HG03342 (cell line): Measurements from ENCODE around the gene SERPINB6.
"Not testable (repeated sequence)": the region's sequence is repeated elsewhere in the genome, so short reads cannot be mapped to it uniquely, and the experiment has no call there.

ENCODE experiments used
- ATAC-seq: cut with Tn5 transposase; IDR thresholded peaks from one replicate; pipeline ENCODE4 v1.9.1; 2021; ENCODE audit warnings: mild to moderate bottlenecking, moderate library complexity; ENCODE audit not compliant: unreplicated experiment

SERPINB6 gene

DNA sequence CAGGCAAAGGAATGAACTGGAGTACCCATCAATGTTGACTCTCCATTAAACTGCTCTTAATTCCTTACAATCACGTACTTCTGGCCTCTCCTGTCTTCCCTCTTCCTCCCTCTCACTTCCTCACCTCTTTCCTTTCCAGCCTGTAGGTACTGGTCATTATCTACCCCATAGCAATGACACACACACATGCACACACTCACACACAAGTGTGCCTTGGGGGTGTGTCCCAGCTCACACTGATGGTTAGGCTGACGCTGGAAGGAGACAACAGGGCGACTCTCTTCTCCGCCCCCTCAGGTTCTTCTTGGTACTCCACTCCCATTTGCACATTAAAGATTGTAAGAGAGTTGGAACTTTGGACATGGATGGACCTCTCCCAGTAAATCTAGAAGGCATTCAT, 54.3 kb downstream of the SERPINB6 start:
- no peak for ATAC-seq

DNA sequence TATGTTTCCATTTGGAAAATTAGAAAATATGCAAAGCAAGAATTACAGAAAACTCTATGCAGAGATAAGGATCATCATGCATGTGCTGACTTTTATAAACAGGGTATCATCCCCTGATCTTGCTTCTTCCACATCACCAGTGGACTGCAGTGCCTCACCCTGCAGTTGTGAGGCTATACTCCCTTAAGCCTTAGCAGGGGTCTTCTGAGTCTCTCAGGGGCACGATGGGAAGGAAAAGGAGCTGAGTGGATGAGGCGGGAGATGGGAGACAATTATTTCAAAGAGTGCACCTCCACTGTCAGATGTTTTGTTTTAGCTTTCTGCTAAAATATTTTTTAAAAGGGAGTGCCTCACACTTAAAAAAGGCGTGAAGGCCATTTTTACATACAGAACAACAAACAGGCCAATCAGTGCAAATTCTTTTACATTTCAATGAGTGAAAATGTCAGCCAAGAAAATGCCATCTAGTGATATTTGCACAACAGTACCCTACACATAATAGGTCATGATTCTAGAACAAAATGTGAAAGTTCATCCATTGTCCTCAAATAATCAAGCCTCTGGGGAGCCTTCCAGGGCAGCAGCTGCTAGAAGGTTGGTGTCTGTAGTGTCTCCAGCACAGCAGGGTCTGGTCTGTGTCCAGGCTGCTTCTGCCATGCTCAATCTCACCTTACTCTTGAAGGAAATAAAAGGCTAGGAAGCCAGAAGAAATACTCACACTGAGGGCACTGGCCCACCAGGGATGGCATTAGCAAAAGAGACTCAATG, 55.0 kb downstream of the SERPINB6 start:
- ATAC-seq, result no peak

DNA sequence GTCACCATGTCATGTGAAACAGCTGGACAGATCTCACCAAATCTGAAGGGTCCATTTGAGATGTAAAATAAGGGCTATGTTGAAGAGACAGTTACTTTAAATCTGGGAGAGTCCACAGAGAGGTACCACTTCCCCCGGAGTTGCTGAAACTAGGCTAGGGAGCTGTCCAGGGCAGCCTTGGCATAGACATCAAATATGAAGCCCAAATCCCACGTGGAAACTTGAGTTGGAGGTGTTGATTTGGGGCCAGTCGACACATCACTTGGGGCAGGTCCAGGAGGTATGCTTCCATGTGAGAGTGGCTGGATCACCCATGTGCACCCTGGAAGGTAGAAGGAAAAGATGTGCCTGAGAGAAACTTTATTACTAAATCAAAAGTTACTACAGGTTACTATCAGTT, 56.2 kb downstream of the SERPINB6 start:
- no peak for ATAC-seq

DNA sequence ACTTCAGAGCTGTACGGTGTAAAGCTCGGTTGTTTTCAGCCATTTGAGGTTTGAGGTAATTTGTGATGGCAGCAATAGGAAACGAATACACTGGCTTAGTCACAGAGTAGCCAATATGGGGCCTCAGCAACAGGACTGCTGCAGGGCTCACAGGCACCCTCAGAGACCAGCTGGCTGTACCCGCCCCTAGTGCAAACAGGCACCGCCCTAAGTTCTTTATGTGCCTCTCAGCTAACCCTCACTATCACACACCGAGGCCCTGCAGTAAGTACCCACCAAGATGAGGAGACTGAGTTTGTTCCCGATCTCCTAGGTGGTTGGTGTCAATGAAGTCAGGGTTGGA, 57.1 kb downstream of the SERPINB6 start:
- ATAC-seq, result no peak

DNA sequence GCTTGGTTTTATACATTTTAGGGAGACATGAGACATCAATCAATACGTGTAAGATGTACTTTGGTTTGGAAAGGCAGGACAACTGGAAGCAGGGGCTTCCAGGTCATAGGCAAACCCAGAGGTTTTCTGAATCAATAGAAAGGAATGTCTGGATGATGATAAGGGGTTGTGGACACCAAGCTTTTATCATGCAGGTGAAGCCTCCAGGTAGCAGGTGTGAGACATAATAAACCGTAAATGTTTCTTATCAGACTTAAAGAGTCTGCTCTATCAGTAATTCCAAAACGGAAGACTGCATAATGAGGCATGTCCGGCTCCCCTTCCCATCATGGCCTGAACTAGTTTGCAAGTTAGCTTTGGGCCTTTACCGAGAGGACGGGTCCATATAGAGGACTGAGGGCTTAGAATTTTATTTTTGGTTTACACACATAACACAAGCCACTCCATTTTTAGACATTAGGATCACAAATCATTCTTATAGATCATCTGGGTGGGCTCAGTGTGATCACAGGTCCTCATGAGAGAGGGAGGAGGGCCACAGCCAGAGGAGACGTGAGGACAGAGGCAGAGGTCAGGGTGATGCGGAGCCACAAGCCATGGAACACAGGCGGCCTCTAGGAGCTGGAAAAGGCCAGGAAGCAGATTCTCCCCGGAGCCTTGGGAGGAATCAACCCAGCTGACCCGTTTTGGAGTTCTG, 57.6 kb downstream of the SERPINB6 start:
- no peak for ATAC-seq

DNA sequence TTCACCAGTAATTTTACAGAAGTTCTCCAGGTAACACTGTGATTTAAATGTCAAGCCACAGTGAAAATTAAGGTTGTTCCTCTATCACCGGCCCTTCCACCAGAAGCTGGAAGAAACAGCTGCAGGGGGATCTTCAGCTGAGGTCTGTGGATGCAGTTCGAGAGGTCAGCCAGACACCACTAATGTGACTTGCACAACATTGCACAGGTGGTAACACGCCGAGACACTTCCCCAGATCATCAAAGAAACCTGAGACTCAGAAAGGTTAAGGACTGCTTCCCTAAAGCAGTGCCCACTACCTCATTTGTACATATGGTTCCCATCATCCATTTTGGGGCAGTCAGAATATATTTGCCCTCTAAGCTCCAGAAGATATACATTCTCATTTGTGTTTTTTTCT, 60.2 kb downstream of the SERPINB6 start:
- peak; percentile 55 for ATAC-seq

DNA sequence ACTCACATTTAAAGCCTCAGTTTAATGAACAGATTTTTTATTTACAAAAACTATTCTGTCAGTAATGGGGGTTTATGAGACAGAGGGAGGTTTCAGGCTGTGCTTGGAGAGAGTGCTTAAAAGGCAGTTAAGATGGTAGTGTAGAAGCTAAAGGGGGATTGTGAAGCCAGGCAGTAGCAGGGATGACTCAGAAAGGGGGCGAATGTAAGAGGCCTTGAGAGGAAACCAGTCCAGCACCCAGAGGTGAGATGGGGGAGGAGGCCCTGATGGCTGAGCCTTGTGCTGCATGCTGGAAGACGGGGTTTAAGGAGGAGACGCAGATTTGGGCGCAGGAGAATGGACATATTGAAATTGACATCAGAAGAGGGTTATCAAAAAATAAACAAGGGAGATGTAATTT, 61.6 kb downstream of the SERPINB6 start:
- ATAC-seq, result no peak

DNA sequence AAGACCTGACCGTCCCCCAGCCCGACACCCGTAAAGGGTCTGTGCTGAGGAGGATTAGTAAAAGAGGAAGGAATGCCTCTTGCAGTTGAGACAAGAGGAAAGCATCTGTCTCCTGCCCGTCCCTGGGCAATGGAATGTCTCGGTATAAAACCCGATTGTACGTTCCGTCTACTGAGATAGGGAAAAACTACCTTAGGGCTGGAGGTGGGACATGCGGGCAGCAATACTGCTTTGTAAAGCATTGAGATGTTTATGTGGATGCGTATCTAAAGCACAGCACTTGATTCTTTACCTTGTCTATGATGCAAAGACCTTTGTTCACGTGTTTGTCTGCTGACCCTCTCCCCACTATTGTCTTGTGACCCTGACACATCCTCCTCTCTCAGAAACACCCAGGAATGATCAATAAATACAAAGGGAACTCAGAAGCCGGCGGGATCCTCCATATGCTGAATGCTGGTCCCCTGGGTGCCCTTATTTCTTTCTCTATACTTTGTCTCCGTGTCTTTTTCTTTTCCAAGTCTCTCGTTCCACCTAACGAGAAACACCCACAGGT, 62.2 kb downstream of the SERPINB6 start:
- not testable (repeated sequence) for ATAC-seq

DNA sequence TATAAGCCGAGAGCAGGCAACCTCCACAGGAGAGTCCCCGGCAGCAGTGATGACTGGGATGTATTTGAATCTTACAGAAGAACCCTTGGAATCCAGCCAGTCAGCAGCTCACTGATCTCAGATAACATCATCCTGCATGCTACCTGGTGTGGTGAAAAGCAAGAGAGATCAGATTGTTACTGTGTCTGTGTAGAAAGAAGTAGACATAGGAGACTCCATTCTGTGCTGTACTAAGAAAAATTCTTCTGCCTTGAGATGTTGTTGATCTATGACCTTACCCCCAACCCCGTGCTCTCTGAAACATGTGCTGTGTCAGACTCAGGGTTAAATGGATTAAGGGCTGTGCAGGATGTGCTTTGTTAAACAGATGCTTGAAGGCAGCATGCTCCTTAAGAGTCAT, 62.9 kb downstream of the SERPINB6 start:
- not testable (repeated sequence) for ATAC-seq

DNA sequence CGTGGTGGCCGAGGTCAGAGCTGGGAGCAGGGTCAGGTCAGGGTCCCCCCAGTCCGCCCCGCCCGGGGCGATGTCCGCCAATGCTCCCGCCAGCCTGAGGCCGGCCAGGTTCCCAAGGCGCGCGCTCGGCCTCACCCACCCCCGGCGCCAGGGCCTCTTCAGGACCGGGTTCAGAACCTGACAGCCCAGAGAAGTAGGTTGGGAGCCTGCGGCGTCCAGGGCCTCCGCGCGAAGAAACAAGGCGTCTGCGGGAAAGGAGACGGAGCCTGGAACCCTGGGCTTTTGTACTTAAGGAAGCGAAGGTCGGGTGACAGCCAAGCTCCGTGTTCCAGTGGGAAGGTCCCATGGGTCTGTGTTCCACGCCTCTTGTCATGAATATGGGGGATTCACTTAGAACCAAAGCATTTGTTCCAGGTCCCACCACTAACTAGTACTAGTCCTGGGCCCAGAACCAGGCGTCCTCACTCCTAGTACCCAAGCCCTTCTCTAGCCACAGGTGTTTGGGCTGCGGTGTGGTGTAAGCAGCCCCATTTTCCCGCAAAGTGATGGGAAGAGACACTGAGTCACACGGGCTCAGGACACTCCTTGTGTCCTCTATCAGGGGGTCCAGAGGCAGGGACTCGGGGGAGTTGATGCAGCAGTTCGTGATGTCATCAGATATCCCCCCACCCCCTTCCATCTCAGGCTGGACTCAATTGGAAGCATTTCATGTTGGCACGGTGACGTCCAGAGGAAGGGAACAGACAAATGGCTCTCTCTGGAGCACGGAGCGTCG, 67.8 kb downstream of the SERPINB6 start:
- ATAC-seq, result not testable (repeated sequence)

DNA sequence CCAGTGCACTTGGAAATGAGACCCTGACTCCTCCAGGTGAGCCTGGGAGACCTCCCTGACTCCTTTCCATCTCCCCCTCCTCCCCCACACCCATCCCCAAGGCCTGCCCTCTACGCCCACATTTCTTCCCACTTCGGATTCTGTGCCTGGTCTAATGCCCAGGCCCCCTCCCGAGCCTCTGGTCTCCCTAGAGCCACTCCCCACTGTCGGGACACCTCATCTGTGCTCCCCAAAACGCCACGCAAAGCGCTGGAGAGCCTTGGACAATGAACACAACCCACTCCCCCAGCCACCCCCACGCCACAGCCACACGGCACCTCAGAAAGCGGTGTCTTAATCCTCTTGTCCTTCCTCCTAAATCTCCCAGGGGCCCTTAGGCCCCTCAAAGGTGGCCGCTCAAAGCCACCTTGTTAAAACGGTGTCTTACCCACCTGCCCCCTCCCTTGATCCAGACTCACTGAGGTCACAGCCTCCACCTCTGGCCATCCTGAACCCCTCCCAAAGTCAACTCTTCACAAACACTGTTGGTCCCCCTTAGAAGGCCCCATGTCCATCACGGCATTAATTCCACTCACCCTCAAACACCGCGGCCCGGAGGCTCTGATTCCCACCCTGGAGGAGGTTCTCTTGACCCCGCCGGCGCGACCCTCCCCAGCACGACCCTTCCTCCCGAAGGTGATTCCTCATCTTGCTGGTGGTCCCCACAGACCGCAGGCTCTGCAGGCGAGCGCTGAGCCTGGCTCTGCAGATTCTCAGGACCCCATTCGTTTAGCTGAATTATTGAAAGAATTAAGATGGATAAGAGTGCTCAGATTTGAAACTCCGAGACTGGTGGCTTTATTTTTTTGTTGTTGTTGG, 69.5 kb downstream of the SERPINB6 start:
- not testable (repeated sequence) for ATAC-seq

DNA sequence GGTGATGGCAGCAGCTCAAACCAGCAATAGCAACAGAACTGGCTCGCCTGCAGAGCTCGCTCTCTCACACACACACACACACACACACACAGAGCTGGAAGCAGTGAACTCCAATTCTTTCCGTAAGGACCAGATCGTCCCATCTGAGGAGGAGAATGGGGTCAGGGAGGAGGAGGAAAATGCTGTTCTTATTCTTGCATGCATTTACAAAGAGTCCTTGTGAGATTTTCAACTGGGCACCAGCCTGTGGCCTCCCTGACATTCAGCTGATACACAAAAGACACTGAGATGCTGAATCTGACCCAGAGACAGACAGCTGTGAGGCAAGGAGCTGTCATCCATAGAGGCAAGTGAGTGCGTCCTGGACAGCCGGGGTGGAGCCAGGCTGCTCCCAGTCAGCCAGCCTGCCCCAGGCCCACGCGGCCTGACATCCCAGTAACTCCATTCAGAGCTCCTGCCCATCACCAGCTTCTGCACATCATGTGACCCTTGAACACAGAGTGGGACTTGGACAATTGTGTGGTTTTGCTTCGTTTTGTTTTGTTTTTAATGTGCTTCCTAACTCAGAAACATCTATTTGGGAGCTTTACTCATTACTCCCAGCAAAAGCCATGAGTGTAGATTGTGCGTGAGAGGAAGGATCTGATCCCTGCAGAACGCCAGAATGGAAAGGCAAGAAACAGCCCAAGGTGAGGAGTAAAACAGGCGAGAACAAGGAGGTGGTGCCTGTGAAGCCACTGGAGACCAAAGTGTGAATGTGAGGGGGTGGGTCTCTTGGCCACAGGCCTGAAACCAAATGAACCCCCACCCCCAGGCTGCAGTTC, 70.3 kb downstream of the SERPINB6 start:
- no peak for ATAC-seq

DNA sequence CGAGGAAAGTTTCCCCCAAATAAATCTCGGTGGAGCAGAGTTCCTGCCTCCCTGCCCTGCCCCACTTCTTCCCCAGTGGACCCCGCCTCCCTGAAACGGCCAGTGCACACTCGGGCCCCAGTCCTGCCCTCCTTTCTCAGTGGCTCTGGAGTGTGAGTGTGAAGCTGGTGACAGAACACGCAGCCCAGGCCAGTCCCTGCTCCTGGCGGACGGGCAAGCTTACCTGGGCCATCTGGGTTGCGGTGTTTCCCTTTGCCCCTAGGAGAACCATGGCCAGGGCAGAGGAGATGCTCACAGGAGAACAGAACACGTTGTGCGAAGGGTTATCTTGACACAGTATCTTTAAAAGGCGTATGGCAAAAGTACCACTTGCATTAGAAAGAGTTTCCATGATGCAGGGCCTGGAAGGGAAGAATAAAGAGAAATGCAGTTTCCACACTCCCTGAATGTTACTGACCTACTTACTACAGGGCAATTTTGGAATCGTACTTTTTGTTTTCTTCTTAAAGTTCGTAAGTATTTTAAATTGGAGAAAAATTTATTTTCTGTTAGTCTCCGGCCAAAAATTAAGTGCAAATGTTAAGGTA, 71.1 kb downstream of the SERPINB6 start:
- no peak for ATAC-seq

DNA sequence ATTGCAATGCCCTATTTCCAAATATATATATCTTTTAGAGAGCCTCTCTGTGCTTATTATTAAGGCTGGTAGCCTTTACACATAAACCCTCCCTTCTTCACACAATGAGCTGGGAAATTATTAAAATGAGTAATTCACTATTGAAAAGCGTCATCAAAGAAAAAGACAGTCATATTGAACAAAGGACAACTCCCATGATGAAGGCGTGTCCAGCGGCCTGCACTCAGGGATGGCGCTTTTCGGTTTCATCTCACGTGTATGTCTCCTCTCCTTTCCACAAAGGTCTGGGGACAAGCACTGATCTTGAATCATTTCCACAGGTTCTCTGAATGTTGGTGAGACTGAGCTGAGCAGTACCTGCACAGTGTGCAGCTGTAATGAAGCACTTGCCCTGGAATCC, 71.8 kb downstream of the SERPINB6 start:
- no peak for ATAC-seq
